Activated B cell treated with CpG ODN at 0.5 μM for 24 hours (primary cell): ENCODE results near the gene ADARB2. TPM values are rescaled to one million over a fixed set of nuclear protein-coding genes. Genes with fewer than 3 reads are reported as not detected.

Source experiments
- ATAC-seq: fragments of 200-7000 bp; cut with Tn5 transposase; one replicate; pipeline ENCODE4 v1.10.0; 2021; ENCODE audit warnings: low read depth, mild to moderate bottlenecking, moderate library complexity
- CTCF ChIA-PET: fragments of 350-600 bp; sonication (Branson Sonifier 250); formaldehyde crosslinking; loops from one replicate; lab custom pipeline; 2021; ENCODE audit warnings: antibody characterized with exemption; lab: Charles Lee
- POLR2A ChIA-PET: fragments of 350-600 bp; sonication (Branson Sonifier 250); formaldehyde crosslinking; loops from one replicate; lab custom pipeline; 2021; ENCODE audit warnings: antibody characterized with exemption; lab: Charles Lee
- DNase-seq: peaks from one replicate; pipeline ENCODE4 v3.0.0; 2022
- H3K27ac Mint-ChIP-seq: one replicate; pipeline ENCODE4 v1.8.0; 2020; ENCODE audit warnings: mixed read lengths
- H3K27me3 Mint-ChIP-seq: one replicate; pipeline ENCODE4 v1.8.0; 2021; ENCODE audit warnings: mixed read lengths
- H3K36me3 Mint-ChIP-seq: one replicate; pipeline ENCODE4 v1.8.0; 2021; ENCODE audit warnings: low read depth, mixed read lengths
- H3K4me1 Mint-ChIP-seq: one replicate; pipeline ENCODE4 v1.8.0; 2021; ENCODE audit warnings: mixed read lengths
- H3K4me3 Mint-ChIP-seq: one replicate; pipeline ENCODE4 v1.8.0; 2020; ENCODE audit warnings: mild to moderate bottlenecking, mixed read lengths
- H3K9me3 Mint-ChIP-seq: one replicate; pipeline ENCODE4 v1.8.0; 2020; ENCODE audit warnings: mixed read lengths
- CTCF ChIP-seq: fragments of 200-600 bp; IDR thresholded peaks from one replicate; pipeline ENCODE4 v1.8.0; 2022; ENCODE audit warnings: antibody characterized with exemption, mild to moderate bottlenecking
- intact Hi-C: fragments of 100-400 bp; cut with micrococcal nuclease; formaldehyde crosslinking; loops from one replicate; pipeline ENCODE4 v1.15.1; 2024
- total RNA-seq: library from RNA; stranded (reverse); gene quantifications from 2 replicates; pipeline ENCODE4 v1.2.3, GENCODE V29; 2022

Gene ADARB2
- total RNA-seq, 1 donor from 2014 or later: 0.11 TPM

GRCh38 chr10:1454428-1454827, 282.9 kb downstream of the ADARB2 start:
- Mint-ChIP-seq H3K9me3 (peaks cover 2% of the 10 kb centered on the region), H3K27me3 (no peaks in the 10 kb centered on the region), H3K36me3 (no peaks in the 10 kb centered on the region), H3K4me3 (peak overlapping the region; percentile 49), H3K4me1 (peaks cover 52% of the 10 kb centered on the region), H3K27ac (peak overlapping the region; percentile 70)
- TF ChIP-seq CTCF: no peak
- POLR2A ChIA-PET: interaction anchor here (1.2 to 1.4 kb wide), 2 partner anchors 29 to 35 kb away, joined by 3 to 7 read pairs; no protein-coding TSS in a partner anchor
- intact Hi-C loops: loop anchor here (1.0 to 10.0 kb wide), 4 partner anchors 30 to 410 kb away; partner anchors contain the start of gene IDI1
- DNase-seq (peak; percentile 46), ATAC-seq (peak; percentile 96)
- CTCF ChIA-PET: interaction anchor here (0.7 kb wide), 1 partner anchor 28 kb away, joined by 3 read pairs; no protein-coding TSS in a partner anchor

- H3K4me1 Mint-ChIP-seq: peaks cover 46% of the 10 kb centered on the region
- no peaks in the 10 kb centered on the region for H3K36me3 Mint-ChIP-seq
- intact Hi-C loops: loop anchor here (10.0 kb wide), 1 partner anchor 408 kb away; the partner anchor contains the start of gene IDI1
- TF ChIP-seq CTCF: no peak
- ChIA-PET POLR2A (no interaction called here), CTCF (no interaction called here)
- no peaks in the 10 kb centered on the region for H3K9me3 Mint-ChIP-seq
- DNase-seq: no peak
- no peaks in the 10 kb centered on the region for H3K27me3 Mint-ChIP-seq
- no peak for ATAC-seq
- no peak overlapping the region for H3K27ac Mint-ChIP-seq
- H3K4me3 Mint-ChIP-seq: no peak overlapping the region
Measured at GRCh38 chr10:1452777-1453176, 284.5 kb downstream of the ADARB2 start.

- no peak for DNase-seq
- Mint-ChIP-seq H3K36me3 (no peaks in the 10 kb centered on the region), H3K4me1 (peaks cover 44% of the 10 kb centered on the region), H3K27me3 (no peaks in the 10 kb centered on the region), H3K4me3 (no peak overlapping the region), H3K9me3 (no peaks in the 10 kb centered on the region), H3K27ac (no peak overlapping the region)
- intact Hi-C loops: loop anchor here (10.0 kb wide), 1 partner anchor 407 kb away; the partner anchor contains the start of gene IDI1
- ChIA-PET CTCF (no interaction called here), POLR2A (interaction anchor here (0.6 kb wide), 1 partner anchor 37 kb away, joined by 3 read pairs; no protein-coding TSS in a partner anchor)
- no peak for ATAC-seq
- no peak for TF ChIP-seq CTCF
Measured at GRCh38 chr10:1451941-1452340, 285.4 kb downstream of the ADARB2 start.

- ChIA-PET POLR2A (interaction anchor here (0.6 kb wide), 1 partner anchor 38 kb away, joined by 3 read pairs; no protein-coding TSS in a partner anchor), CTCF (no interaction called here)
- Mint-ChIP-seq H3K4me3 (no peak overlapping the region), H3K4me1 (peaks cover 43% of the 10 kb centered on the region), H3K9me3 (no peaks in the 10 kb centered on the region), H3K27ac (no peak overlapping the region), H3K36me3 (no peaks in the 10 kb centered on the region), H3K27me3 (no peaks in the 10 kb centered on the region)
- ATAC-seq (no peak), DNase-seq (no peak)
- TF ChIP-seq CTCF: no peak
- intact Hi-C loops: loop anchor here (10.0 kb wide), 1 partner anchor 407 kb away; the partner anchor contains the start of gene IDI1
Measured at GRCh38 chr10:1451362-1451888, 285.9 kb downstream of the ADARB2 start.

- CTCF ChIA-PET: no interaction called here
- Mint-ChIP-seq H3K27ac (no peak overlapping the region), H3K27me3 (no peaks in the 10 kb centered on the region), H3K4me3 (no peak overlapping the region), H3K36me3 (no peaks in the 10 kb centered on the region), H3K9me3 (no peaks in the 10 kb centered on the region), H3K4me1 (peaks cover 29% of the 10 kb centered on the region)
- POLR2A ChIA-PET: no interaction called here
- no peak for ATAC-seq
- no peak for TF ChIP-seq CTCF
- intact Hi-C loops: loop anchor here (10.0 kb wide), 1 partner anchor 405 kb away; the partner anchor contains the start of gene IDI1
- DNase-seq: no peak
Measured at GRCh38 chr10:1449572-1450205, 287.6 kb downstream of the ADARB2 start.
